IMR-90 (cell line): ENCODE results near the gene MFSD6L. TPM values are rescaled to one million over a fixed set of nuclear protein-coding genes. Genes with fewer than 3 reads are reported as not detected.

Experiments used
- ATAC-seq: fragments of 200-7000 bp; cut with Tn5 transposase; 2 replicates; pipeline ENCODE4 v1.9.1; 2020; ENCODE audit warnings: low read depth, mild to moderate bottlenecking, moderate library complexity
- BruUV-seq: library from RNA; stranded (reverse); fragments of 400-500 nt; replicated peaks from 2 replicates; lab custom pipeline; 2021; lab: Mats Ljungman, UMichigan
- CTCF ChIA-PET: fragments of 300-600 bp; formaldehyde crosslinking; extraction: SDS; loops from one replicate; lab custom pipeline; 2021; ENCODE audit warnings: antibody characterized with exemption; lab: Yijun Ruan, JAX
- POLR2A ChIA-PET: fragments of 300-600 bp; sonication (Branson Sonifier 250); formaldehyde crosslinking; loops from one replicate; lab custom pipeline; 2022; ENCODE audit warnings: antibody characterized with exemption; ENCODE audit not compliant: unreplicated experiment; lab: Charles Lee
- DNase-seq: peaks from one replicate; pipeline ENCODE4 v3.0.0; 2013
- H2AFZ ChIP-seq: replicated peaks from 2 replicates; pipeline ENCODE3; 2013; ENCODE audit warnings: low read length, mild to moderate bottlenecking; ENCODE audit not compliant: poor library complexity
- H2AK5ac ChIP-seq: 2 replicates; pipeline ENCODE4 v1.6.1; 2013; ENCODE audit warnings: low read depth, low read length, inconsistent platforms
- H2AK9ac ChIP-seq: replicated peaks from 2 replicates; pipeline ENCODE3; 2013; ENCODE audit warnings: mild to moderate bottlenecking, low read depth, low read length, moderate library complexity; ENCODE audit not compliant: poor library complexity
- H2BK120ac ChIP-seq: 2 replicates; pipeline ENCODE4 v1.6.1; 2013; ENCODE audit warnings: low read depth, low read length, inconsistent platforms
- H2BK15ac ChIP-seq: 3 replicates; pipeline ENCODE4 v1.6.1; 2013; ENCODE audit warnings: low read depth, low read length, inconsistent platforms
- H2BK20ac ChIP-seq: 2 replicates; pipeline ENCODE4 v1.6.1; 2013; ENCODE audit warnings: low read depth, mild to moderate bottlenecking, inconsistent platforms, low read length, moderate library complexity
- H2BK5ac ChIP-seq: 2 replicates; pipeline ENCODE4 v1.6.1; 2013; ENCODE audit warnings: mild to moderate bottlenecking, low read depth, low read length, inconsistent platforms; ENCODE audit not compliant: poor library complexity, severe bottlenecking
- H3K14ac ChIP-seq: replicated peaks from 2 replicates; pipeline ENCODE4 v1.6.1; 2013; ENCODE audit warnings: low read depth, low read length, inconsistent platforms
- H3K18ac ChIP-seq: 2 replicates; pipeline ENCODE4 v1.6.1; 2013; ENCODE audit warnings: low read depth, low read length, control low read depth
- H3K23ac ChIP-seq: 2 replicates; pipeline ENCODE4 v1.6.1; 2013; ENCODE audit warnings: low read depth, low read length, inconsistent platforms
- H3K27ac ChIP-seq: 2 replicates; pipeline ENCODE4 v1.5.1; 2013; ENCODE audit warnings: mild to moderate bottlenecking, control low read depth, low read length; ENCODE audit not compliant: insufficient read depth
- H3K27me3 ChIP-seq: 2 replicates; pipeline ENCODE4 v1.6.1; 2013; ENCODE audit warnings: low read length; ENCODE audit not compliant: control insufficient read depth, insufficient read depth
- H3K36me3 ChIP-seq: 2 replicates; pipeline ENCODE4 v1.6.1; 2013; ENCODE audit warnings: low read length, mixed read lengths; ENCODE audit not compliant: control insufficient read depth, insufficient read depth
- H3K4ac ChIP-seq: 2 replicates; pipeline ENCODE4 v1.6.1; 2013; ENCODE audit warnings: low read depth, low read length, inconsistent platforms
- H3K4me1 ChIP-seq: 2 replicates; pipeline ENCODE4 v1.6.1; 2013; ENCODE audit warnings: low read length, mixed read lengths; ENCODE audit not compliant: control insufficient read depth, insufficient read depth
- H3K4me2 ChIP-seq: 2 replicates; pipeline ENCODE4 v1.6.1; 2013; ENCODE audit warnings: low read depth, mild to moderate bottlenecking, control low read depth, low read length, moderate library complexity
- H3K4me3 ChIP-seq: 2 replicates; pipeline ENCODE4 v1.5.1; 2013; ENCODE audit warnings: low read depth, mild to moderate bottlenecking, control low read depth, low read length, moderate library complexity; ENCODE audit not compliant: insufficient read depth
- H3K56ac ChIP-seq: 2 replicates; pipeline ENCODE4 v1.6.1; 2013; ENCODE audit warnings: low read length, inconsistent platforms; ENCODE audit not compliant: insufficient read depth; ENCODE audit errors: extremely low read depth
- H3K79me1 ChIP-seq, 2 experiments: 2 replicates each; pipeline ENCODE4 v1.6.1; 2013; ENCODE audit warnings: low read length in 2 of 2, inconsistent platforms in 1 of 2, low read depth in 1 of 2
- H3K9ac ChIP-seq: 2 replicates; pipeline ENCODE4 v1.6.1; 2013; ENCODE audit warnings: low read depth, low read length, control low read depth
- H3K9me1 ChIP-seq: 2 replicates; pipeline ENCODE4 v1.6.1; 2013; ENCODE audit warnings: low read length, inconsistent platforms; ENCODE audit not compliant: insufficient read depth
- H3K9me3 ChIP-seq: 2 replicates; pipeline ENCODE4 v1.6.1; 2013; ENCODE audit warnings: low read length; ENCODE audit not compliant: control insufficient read depth, insufficient read depth
- H4K20me1 ChIP-seq: 2 replicates; pipeline ENCODE4 v1.6.1; 2013; ENCODE audit warnings: low read length, inconsistent platforms; ENCODE audit not compliant: insufficient read depth
- H4K5ac ChIP-seq: 2 replicates; pipeline ENCODE4 v1.6.1; 2013; ENCODE audit warnings: mild to moderate bottlenecking, low read depth, low read length, control low read depth
- H4K8ac ChIP-seq, 2 experiments: 2 replicates each; pipeline ENCODE4 v1.6.1; 2013; ENCODE audit warnings: low read depth in 2 of 2, low read length in 2 of 2, control low read depth in 1 of 2, inconsistent platforms in 1 of 2
- H4K91ac ChIP-seq: 2 replicates; pipeline ENCODE4 v1.6.1; 2013; ENCODE audit warnings: low read depth, low read length, inconsistent platforms; ENCODE audit not compliant: insufficient read depth
- BHLHE40 ChIP-seq: fragments of 150-350 bp; IDR thresholded peaks from 2 replicates; pipeline ENCODE4 v1.6.1; 2016; ENCODE audit warnings: mild to moderate bottlenecking, low read depth, low read length
- CEBPB ChIP-seq: IDR thresholded peaks from 2 replicates; pipeline ENCODE4 v1.6.1; 2012; ENCODE audit warnings: low read depth, low read length, improper control_type of control experiment
- CHD1 ChIP-seq: IDR thresholded peaks from 2 replicates; pipeline ENCODE4 v1.6.1; 2012; ENCODE audit warnings: low read depth, low read length, improper control_type of control experiment
- ELK1 ChIP-seq: fragments of 150-350 bp; IDR thresholded peaks from 2 replicates; pipeline ENCODE4 v1.6.1; 2016; ENCODE audit warnings: low read depth, mild to moderate bottlenecking, low read length, moderate library complexity, borderline replicate concordance
- FOS ChIP-seq: fragments of 150-350 bp; IDR thresholded peaks from 2 replicates; pipeline ENCODE4 v1.6.1; 2016; ENCODE audit warnings: low read depth, low read length
- MAFK ChIP-seq: IDR thresholded peaks from 2 replicates; pipeline ENCODE4 v1.6.1; 2012; ENCODE audit warnings: low read depth, low read length, improper control_type of control experiment
- MAZ ChIP-seq: IDR thresholded peaks from 2 replicates; pipeline ENCODE4 v1.6.1; 2012; ENCODE audit warnings: low read depth, mild to moderate bottlenecking, low read length, improper control_type of control experiment, moderate library complexity, borderline replicate concordance
- MXI1 ChIP-seq: IDR thresholded peaks from 2 replicates; pipeline ENCODE4 v1.6.1; 2012; ENCODE audit warnings: low read depth, mild to moderate bottlenecking, low read length, moderate library complexity, borderline replicate concordance
- NFE2L2 ChIP-seq: fragments of 150-350 bp; IDR thresholded peaks from 2 replicates; pipeline ENCODE4 v1.6.1; 2016; ENCODE audit warnings: low read depth, mild to moderate bottlenecking, low read length
- POLR2A ChIP-seq: IDR thresholded peaks from 2 replicates; pipeline ENCODE4 v1.6.1; 2012; ENCODE audit warnings: mild to moderate bottlenecking, low read depth, low read length
- RAD21 ChIP-seq: IDR thresholded peaks from 2 replicates; pipeline ENCODE4 v1.6.1; 2012; ENCODE audit warnings: low read length, improper control_type of control experiment
- RCOR1 ChIP-seq: IDR thresholded peaks from 2 replicates; pipeline ENCODE4 v1.6.1; 2012; ENCODE audit warnings: mild to moderate bottlenecking, low read length, improper control_type of control experiment; ENCODE audit not compliant: insufficient replicate concordance
- RFX5 ChIP-seq: IDR thresholded peaks from 2 replicates; pipeline ENCODE4 v1.8.0; 2012; ENCODE audit warnings: low read depth, mild to moderate bottlenecking, low read length, moderate library complexity
- SMC3 ChIP-seq: fragments of 150-350 bp; IDR thresholded peaks from 2 replicates; pipeline ENCODE4 v1.6.1; 2016; ENCODE audit warnings: low read depth, mild to moderate bottlenecking, antibody characterized with exemption, low read length, moderate library complexity
- USF2 ChIP-seq: fragments of 150-350 bp; IDR thresholded peaks from 2 replicates; pipeline ENCODE4 v1.6.1; 2017; ENCODE audit warnings: mild to moderate bottlenecking, antibody characterized with exemption, low read length, low read depth
- WGBS, 2 experiments: methylation state at CpG; one replicate each; pipeline versions ENCODE4 v1.1.5 to v1.1.7; 2013; ENCODE audit warnings: missing lambda C conversion rate in 2 of 2; ENCODE audit not compliant: insufficient read length in 1 of 2; ENCODE audit errors: extremely low coverage in 2 of 2; 5-methylcytosine and 5-hydroxymethylcytosine counted together
- dilution Hi-C: fragments of 300-500 bp; cut with HindIII; formaldehyde crosslinking; loops from one replicate; pipeline ENCODE4 v1.14.3; 2018; ENCODE audit warnings: low sequenced_read_pairs; ENCODE audit not compliant: unreplicated experiment
- in situ Hi-C: fragments of 300-500 bp; cut with MboI; formaldehyde crosslinking; loops from 3 replicates; pipeline ENCODE4 v1.14.3; 2019; ENCODE audit warnings: low sequenced_read_pairs, inconsistent platforms, mixed read lengths
- intact Hi-C: fragments of 100-400 bp; cut with micrococcal nuclease; formaldehyde crosslinking; loops from 2 replicates; pipeline ENCODE4 v1.10.0; 2022
- polyA plus RNA-seq, 3 experiments: library from polyadenylated mRNA; depleted of rRNA; stranded (reverse); fragments of >200 nt; gene quantifications; 2 replicates each; pipeline ENCODE4 v1.2.3, GENCODE V29; 2012; ENCODE audit warnings: low replicate concordance in 1 of 3
- total RNA-seq: library from RNA; depleted of rRNA; stranded (reverse); fragments of >200 nt; gene quantifications from 2 replicates; pipeline ENCODE4 v1.2.3, GENCODE V29; 2012
- TF ChIP-seq, protein P1 (sequence below): conservative IDR thresholded peaks from 2 replicates; pipeline ENCODE4 v1.5.1; 2012; ENCODE audit warnings: mild to moderate bottlenecking, low read depth, low read length, improper control_type of control experiment

MFSD6L gene
- total and polyA plus RNA-seq, 2 of the 4 experiments (the other 2 are of a cell fraction) = not detected

GRCh38 chr17:8766731-8767130, 32.4 kb downstream of the MFSD6L start:
- H2AFZ ChIP-seq = no peak overlapping the region
- DNase-seq = no peak
- BruUV-seq = no TSS peak

More at GRCh38 chr17:8766731-8767130, 32.4 kb downstream of the MFSD6L start:
- Histone ChIP-seq H2AK5ac (no peak overlapping the region), H3K18ac (no peak overlapping the region), H3K27ac (no peak overlapping the region), H3K4me3 (no peak overlapping the region), H3K9ac (no peak overlapping the region), H4K5ac (no peak overlapping the region), H2BK5ac (no peak overlapping the region), H2BK20ac (no peak overlapping the region), H3K14ac (no peak overlapping the region), H3K27me3 (peaks cover 5% of the 10 kb centered on the region; the same call in 1 of the 2 replicates), H3K36me3 (no peaks in the 10 kb centered on the region), H3K9me3 (0 out of 2 replicates have a peak, but pooled peaks cover 2% of the 10 kb centered on the region), H4K91ac (no peak overlapping the region), H3K9me1 (no peaks in the 10 kb centered on the region), H3K4me2 (no peak overlapping the region), H2AK9ac (no peak overlapping the region), H3K56ac (no peak overlapping the region), H2BK120ac (no peak overlapping the region), H2BK15ac (no peak overlapping the region), H3K4ac (no peak overlapping the region), H4K20me1 (no peaks in the 10 kb centered on the region), H3K79me1 (no peaks in the 10 kb centered on the region), H3K23ac (no peak overlapping the region), H4K8ac (no peak overlapping the region), H3K4me1 (no peaks in the 10 kb centered on the region)
- POLR2A ChIA-PET = no interaction called here
- dilution Hi-C loops (no loop called here), intact Hi-C loops (no loop called here), in situ Hi-C loops (loop anchor here (25.0 kb wide), 1 partner anchor 679 kb away; the partner anchor contains the start of gene ALOX12B)
- WGBS, 2 experiments = no CpG with 5 or more reads among the region's 2 CpGs
- TF ChIP-seq, protein P1, sequence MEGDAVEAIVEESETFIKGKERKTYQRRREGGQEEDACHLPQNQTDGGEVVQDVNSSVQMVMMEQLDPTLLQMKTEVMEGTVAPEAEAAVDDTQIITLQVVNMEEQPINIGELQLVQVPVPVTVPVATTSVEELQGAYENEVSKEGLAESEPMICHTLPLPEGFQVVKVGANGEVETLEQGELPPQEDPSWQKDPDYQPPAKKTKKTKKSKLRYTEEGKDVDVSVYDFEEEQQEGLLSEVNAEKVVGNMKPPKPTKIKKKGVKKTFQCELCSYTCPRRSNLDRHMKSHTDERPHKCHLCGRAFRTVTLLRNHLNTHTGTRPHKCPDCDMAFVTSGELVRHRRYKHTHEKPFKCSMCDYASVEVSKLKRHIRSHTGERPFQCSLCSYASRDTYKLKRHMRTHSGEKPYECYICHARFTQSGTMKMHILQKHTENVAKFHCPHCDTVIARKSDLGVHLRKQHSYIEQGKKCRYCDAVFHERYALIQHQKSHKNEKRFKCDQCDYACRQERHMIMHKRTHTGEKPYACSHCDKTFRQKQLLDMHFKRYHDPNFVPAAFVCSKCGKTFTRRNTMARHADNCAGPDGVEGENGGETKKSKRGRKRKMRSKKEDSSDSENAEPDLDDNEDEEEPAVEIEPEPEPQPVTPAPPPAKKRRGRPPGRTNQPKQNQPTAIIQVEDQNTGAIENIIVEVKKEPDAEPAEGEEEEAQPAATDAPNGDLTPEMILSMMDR = no peak
- TF ChIP-seq CHD1 (no peak), RCOR1 (no peak), MXI1 (no peak), CEBPB (no peak), RAD21 (no peak), POLR2A (no peak), MAZ (no peak), NFE2L2 (no peak), BHLHE40 (no peak), USF2 (no peak), FOS (no peak), ELK1 (no peak), SMC3 (no peak), MAFK (no peak), RFX5 (no peak)
- CTCF ChIA-PET = no interaction called here
- ATAC-seq = no peak
